Smooth muscle cell (in vitro differentiated cells): ENCODE data around the gene CD300LB. TPM values are rescaled to one million over a fixed set of nuclear protein-coding genes. Genes with fewer than 3 reads are reported as not detected.
"Not testable (repeated sequence)": the region's sequence is repeated elsewhere in the genome, so short reads cannot be mapped to it uniquely, and the experiment has no call there.

Experiments used
- DNase-seq: peaks from one replicate; lab custom pipeline; 2025; ENCODE audit not compliant: unreplicated experiment; lab: John Stamatoyannopoulos, UW
- H2AFZ ChIP-seq: fragments of 200-600 bp; sonication (generic); 2 replicates; pipeline ENCODE4 v1.6.0; 2016; ENCODE audit warnings: antibody characterized with exemption, low read depth, mild to moderate bottlenecking
- H3F3A ChIP-seq: fragments of 200-600 bp; sonication (generic); 2 replicates; pipeline ENCODE4 v1.6.0; 2017; ENCODE audit warnings: antibody characterized with exemption, low read depth
- H3K27ac ChIP-seq: fragments of 200-600 bp; sonication (generic); 2 replicates; pipeline ENCODE4 v1.5.1; 2016; ENCODE audit warnings: low read depth, mild to moderate bottlenecking
- H3K27me3 ChIP-seq: fragments of 200-600 bp; sonication (generic); 2 replicates; pipeline ENCODE4 v1.6.1; 2016; ENCODE audit warnings: low read depth, mild to moderate bottlenecking
- H3K36me3 ChIP-seq: fragments of 200-600 bp; sonication (generic); 2 replicates; pipeline ENCODE4 v1.5.1; 2016; ENCODE audit warnings: low read depth
- H3K4me1 ChIP-seq: fragments of 200-600 bp; sonication (generic); 2 replicates; pipeline ENCODE4 v1.5.1; 2016; ENCODE audit warnings: low read depth
- H3K4me2 ChIP-seq: fragments of 200-600 bp; sonication (generic); 2 replicates; pipeline ENCODE4 v1.6.0; 2016; ENCODE audit warnings: mild to moderate bottlenecking
- H3K4me3 ChIP-seq: fragments of 200-600 bp; sonication (generic); 2 replicates; pipeline ENCODE4 v1.5.1; 2016; ENCODE audit warnings: mild to moderate bottlenecking
- H3K79me2 ChIP-seq: fragments of 200-600 bp; sonication (generic); 2 replicates; pipeline ENCODE4 v1.6.0; 2016; ENCODE audit warnings: low read depth, mild to moderate bottlenecking
- H3K9ac ChIP-seq: fragments of 200-600 bp; sonication (generic); 2 replicates; pipeline ENCODE4 v1.6.0; 2016; ENCODE audit warnings: low read depth
- H3K9me3 ChIP-seq: fragments of 200-600 bp; sonication (generic); replicated peaks from 2 replicates; pipeline ENCODE4 v1.5.1; 2016; ENCODE audit warnings: low read depth
- H4K20me1 ChIP-seq: fragments of 200-600 bp; sonication (generic); 2 replicates; pipeline ENCODE4 v1.6.0; 2016; ENCODE audit warnings: low read depth
- WGBS: methylation state at CpG from one replicate; pipeline ENCODE4 v1.1.7; 2016; ENCODE audit warnings: low lambda C conversion rate; 5-methylcytosine and 5-hydroxymethylcytosine counted together
- polyA plus RNA-seq: library from polyadenylated mRNA; unstranded; fragments of >200 nt; fragmentation: Nextera tagmentation; extraction: Ambion mirVana; gene quantifications from 2 replicates; pipeline ENCODE4 v1.2.1, GENCODE V29; 2016
- total RNA-seq: library from RNA; depleted of rRNA; stranded (reverse); fragments of >200 nt; gene quantifications from 2 replicates; pipeline ENCODE4 v1.2.3, GENCODE V29; 2014
- TF ChIP-seq, protein P1 (sequence below): fragments of 200-600 bp; sonication (generic); IDR thresholded peaks from 2 replicates; pipeline ENCODE4 v1.5.1; 2017; ENCODE audit warnings: borderline replicate concordance, mild to moderate bottlenecking, antibody characterized with exemption; ENCODE audit not compliant: insufficient read depth, poor library complexity, severe bottlenecking

CD300LB gene
- total and polyA plus RNA-seq, 2 experiments from 2014 or later, result not detected

DNA sequence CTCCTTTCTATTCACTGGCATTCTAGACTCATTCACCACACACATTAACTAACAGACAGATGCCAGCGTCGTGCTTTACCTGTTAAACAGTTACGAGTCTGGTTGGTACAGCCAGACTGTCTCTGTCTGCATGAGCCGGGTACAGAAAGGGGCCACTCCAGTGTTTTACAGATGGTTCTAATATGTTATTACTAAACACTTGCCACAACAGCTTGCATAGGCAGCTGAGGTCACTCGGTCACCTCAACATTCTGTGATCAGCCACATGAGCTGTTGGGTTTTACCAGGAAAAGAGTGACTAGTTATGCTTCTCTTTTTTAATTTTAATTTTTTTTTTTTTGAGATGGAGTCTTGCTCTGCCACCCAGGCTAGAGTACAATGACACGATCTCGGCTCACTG is 39.6 kb downstream of the CD300LB start:
- Histone ChIP-seq H3K79me2 (no peaks in the 10 kb centered on the region), H3K36me3 (no peaks in the 10 kb centered on the region), H4K20me1 (no peaks in the 10 kb centered on the region), H3K4me3 (no peak overlapping the region), H3K4me1 (no peaks in the 10 kb centered on the region), H3K4me2 (no peak overlapping the region), H3K27me3 (no peaks in the 10 kb centered on the region), H3K27ac (no peak overlapping the region), H2AFZ (no peak overlapping the region), H3F3A (no peaks in the 10 kb centered on the region), H3K9ac (no peak overlapping the region), H3K9me3 (no peaks in the 10 kb centered on the region)
- WGBS, result 89% methylated on average over 7 of the region's 7 CpGs
- TF ChIP-seq, protein P1, sequence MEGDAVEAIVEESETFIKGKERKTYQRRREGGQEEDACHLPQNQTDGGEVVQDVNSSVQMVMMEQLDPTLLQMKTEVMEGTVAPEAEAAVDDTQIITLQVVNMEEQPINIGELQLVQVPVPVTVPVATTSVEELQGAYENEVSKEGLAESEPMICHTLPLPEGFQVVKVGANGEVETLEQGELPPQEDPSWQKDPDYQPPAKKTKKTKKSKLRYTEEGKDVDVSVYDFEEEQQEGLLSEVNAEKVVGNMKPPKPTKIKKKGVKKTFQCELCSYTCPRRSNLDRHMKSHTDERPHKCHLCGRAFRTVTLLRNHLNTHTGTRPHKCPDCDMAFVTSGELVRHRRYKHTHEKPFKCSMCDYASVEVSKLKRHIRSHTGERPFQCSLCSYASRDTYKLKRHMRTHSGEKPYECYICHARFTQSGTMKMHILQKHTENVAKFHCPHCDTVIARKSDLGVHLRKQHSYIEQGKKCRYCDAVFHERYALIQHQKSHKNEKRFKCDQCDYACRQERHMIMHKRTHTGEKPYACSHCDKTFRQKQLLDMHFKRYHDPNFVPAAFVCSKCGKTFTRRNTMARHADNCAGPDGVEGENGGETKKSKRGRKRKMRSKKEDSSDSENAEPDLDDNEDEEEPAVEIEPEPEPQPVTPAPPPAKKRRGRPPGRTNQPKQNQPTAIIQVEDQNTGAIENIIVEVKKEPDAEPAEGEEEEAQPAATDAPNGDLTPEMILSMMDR, result no peak
- DNase-seq, result no peak

DNA sequence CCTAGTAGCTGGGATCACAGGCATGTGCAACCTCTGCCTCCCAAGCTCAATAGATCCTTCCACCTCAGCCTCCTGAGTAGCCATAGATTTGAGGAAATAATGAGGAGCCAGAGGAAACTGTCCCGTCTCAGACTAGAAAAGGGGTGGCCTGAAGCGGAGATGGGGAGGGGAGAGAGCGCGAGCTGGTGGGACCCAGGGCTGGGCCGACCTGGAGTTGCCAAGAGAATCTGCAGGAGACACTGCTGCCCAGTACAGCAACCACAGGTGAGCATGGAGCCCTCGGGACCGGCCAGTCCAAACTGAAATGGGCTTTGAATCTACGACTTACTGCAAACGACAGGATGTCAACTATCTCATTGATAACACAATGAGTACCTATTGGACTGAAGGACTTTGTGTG is 40.6 kb downstream of the CD300LB start:
- TF ChIP-seq, protein P1, result no peak
- no peak overlapping the region for H2AFZ ChIP-seq

DNA sequence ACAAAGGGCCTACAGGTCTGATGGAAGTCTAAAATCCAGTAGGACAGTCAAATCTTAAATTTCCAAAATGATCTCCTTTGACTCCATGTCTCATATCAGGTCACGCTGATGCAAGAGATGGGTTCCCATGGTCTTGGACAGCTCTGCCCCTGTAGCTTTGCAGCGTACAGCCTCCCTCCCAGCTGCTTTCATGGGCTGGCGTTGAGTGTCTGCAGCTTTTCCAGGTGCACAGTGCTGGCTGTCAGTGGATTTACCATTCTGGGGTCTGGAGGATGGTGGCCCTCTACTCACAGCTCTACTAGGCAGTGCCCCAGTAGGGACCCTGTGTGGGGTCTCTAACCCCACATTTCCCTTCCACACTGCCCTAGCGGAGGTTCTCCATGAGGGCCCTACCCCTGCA is 43.0 kb downstream of the CD300LB start:
- H3K4me3 ChIP-seq, H3K27me3 ChIP-seq, H3F3A ChIP-seq, H3K9me3 ChIP-seq, H2AFZ ChIP-seq, DNase-seq, H3K4me2 ChIP-seq, H3K79me2 ChIP-seq, H3K36me3 ChIP-seq, H3K4me1 ChIP-seq, H4K20me1 ChIP-seq, H3K27ac ChIP-seq, H3K9ac ChIP-seq: not testable (repeated sequence)
- 97% methylated on average over 4 of the region's 4 CpGs for WGBS

More for the DNA sequence above, 40.6 kb downstream of the CD300LB start:
- H4K20me1 ChIP-seq, result no peaks in the 10 kb centered on the region
- H3K4me2 ChIP-seq, result no peak overlapping the region
- no peaks in the 10 kb centered on the region for H3K9me3 ChIP-seq
- no peaks in the 10 kb centered on the region for H3K79me2 ChIP-seq
- WGBS, result 93% methylated on average over 9 of the region's 9 CpGs
- H3K9ac ChIP-seq, result no peak overlapping the region
- no peaks in the 10 kb centered on the region for H3K36me3 ChIP-seq
- no peak overlapping the region for H3K27ac ChIP-seq
- H3K27me3 ChIP-seq, result no peaks in the 10 kb centered on the region
- H3F3A ChIP-seq, result no peaks in the 10 kb centered on the region
- no peak overlapping the region for H3K4me3 ChIP-seq
- no peak for DNase-seq
- no peaks in the 10 kb centered on the region for H3K4me1 ChIP-seq

DNA sequence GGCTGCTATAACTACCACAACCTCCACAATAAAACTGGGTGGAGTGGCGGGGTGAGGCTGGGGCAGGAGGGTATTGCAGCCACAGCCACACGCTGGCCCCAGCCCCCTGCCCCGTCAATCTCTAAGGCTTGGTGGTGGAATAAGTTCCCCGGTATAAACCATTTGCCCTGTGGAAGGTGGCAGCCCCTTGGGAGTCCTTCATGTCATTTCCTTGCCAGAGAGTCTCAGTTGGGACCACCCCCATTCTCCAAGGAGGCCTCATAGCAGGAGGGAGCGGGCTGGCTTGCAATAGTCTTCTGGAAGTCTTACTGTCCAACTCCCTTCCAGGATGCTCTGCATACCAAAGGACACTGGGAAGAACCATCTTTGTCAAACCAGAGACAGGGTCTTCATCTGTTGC is 45.4 kb downstream of the CD300LB start:
- Histone ChIP-seq H3K27me3 (peaks cover 6% of the 10 kb centered on the region), H3K9ac (no peak overlapping the region), H3K36me3 (no peaks in the 10 kb centered on the region), H3K4me1 (no peaks in the 10 kb centered on the region), H3K4me3 (no peak overlapping the region), H3K27ac (no peak overlapping the region), H3F3A (no peaks in the 10 kb centered on the region), H4K20me1 (no peaks in the 10 kb centered on the region), H3K79me2 (no peaks in the 10 kb centered on the region), H3K9me3 (no peaks in the 10 kb centered on the region), H3K4me2 (no peak overlapping the region), H2AFZ (no peak overlapping the region)
- no peak for DNase-seq
- 94% methylated on average over 5 of the region's 5 CpGs for WGBS
- TF ChIP-seq, protein P1, result no peak
